Stimulated activated CD8-positive, alpha-beta memory T cell treated with anti-CD3 and anti-CD28 coated beads, Interleukin-15, amount 100 ng/mL, for 24 hours (primary cell): ENCODE measurements around the gene TAF11L5.
"Not testable (repeated sequence)": the region's sequence is repeated elsewhere in the genome, so short reads cannot be mapped to it uniquely, and the experiment has no call there.

Experiments
- DNase-seq: peaks from one replicate; pipeline ENCODE4 v3.0.0-alpha.2; 2020; ENCODE audit warnings: low read depth

TAF11L5 gene

DNA sequence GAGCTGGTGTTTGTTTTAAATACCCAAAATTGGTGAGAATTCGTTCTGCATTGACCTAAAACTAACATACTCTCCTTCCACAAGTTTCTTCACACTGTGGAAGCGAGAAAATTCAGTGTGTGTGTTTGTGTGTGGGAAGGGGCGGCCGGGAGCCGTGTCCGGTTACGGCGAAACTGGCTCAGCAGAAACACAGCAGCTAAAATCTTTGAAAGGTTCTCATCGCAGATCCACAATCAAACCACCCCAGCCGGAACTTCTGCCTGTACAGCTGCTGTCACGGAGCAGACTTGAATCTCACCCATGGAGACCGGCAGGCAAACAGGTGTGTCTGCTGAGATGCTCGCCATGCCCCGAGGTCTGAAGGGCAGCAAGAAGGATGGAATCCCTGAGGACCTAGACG lies at the start of gene TAF11L5:
Gene TAF11L5, plus strand, starts transcription at position 301 of the 400 bp plus-strand sequence.
- not testable (repeated sequence) for DNase-seq

GRCh38 chr5:17477043-17477442 lies 48.0 kb upstream of the TAF11L5 start:
- no peak for DNase-seq

- DNase-seq = no peak
Measured at GRCh38 chr5:17477573-17478265, 47.3 kb upstream of the TAF11L5 start.

- DNase-seq = no peak
Measured at GRCh38 chr5:17481378-17481777, 43.7 kb upstream of the TAF11L5 start.

DNA sequence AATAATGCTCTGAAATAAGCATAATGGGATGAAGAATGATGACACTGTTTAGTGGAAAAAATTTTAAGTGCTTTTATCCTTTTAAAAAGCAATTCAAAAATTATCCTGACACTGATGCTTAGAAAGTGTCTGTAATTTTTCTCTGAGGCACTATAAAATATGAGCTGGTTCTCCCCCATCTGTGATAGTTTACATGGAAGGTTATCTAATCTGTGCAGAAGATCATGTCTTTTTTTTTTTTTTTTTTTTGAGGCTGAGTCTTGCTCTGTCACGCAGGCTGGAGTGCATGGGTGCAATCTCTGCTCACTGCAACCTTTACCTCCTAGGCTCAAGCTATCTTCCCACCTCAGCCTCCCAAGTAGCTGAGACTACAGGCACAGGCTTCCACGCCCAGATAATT lies 42.2 kb upstream of the TAF11L5 start:
- DNase-seq = no peak

DNA sequence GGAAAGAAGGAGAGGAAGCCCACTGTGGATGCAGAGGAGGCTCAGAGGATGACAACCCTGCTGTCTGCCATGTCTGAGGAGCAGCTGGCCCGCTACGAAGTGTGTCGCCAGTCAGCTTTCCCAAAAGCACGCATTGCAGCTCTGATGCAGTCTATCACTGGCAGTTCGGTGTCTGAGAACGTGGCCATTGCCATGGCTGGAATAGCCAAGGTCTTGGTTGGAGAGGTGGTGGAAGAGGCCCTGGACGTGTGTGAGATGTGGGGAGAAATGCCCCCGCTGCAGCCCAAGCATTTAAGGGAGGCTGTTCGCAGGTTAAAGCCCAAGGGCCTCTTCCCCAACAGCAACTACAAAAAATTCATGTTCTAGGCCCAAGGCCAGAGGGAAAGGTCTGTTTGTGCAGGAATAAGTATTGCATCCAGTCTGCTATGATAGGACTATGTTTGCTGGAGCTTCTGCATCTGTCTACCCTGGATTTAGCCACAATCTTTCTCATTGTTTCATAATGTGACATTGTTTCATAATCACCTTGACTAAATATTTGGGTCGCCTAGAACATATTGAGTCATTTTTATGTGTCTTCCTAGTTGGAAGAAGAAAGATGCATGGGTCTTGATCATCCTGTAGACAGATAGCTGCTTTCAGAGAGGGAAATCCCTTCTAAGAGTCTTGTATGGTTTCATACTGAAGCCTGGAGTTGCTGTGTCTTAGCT lies 38.4 kb upstream of the TAF11L5 start:
- DNase-seq = not testable (repeated sequence)

DNA sequence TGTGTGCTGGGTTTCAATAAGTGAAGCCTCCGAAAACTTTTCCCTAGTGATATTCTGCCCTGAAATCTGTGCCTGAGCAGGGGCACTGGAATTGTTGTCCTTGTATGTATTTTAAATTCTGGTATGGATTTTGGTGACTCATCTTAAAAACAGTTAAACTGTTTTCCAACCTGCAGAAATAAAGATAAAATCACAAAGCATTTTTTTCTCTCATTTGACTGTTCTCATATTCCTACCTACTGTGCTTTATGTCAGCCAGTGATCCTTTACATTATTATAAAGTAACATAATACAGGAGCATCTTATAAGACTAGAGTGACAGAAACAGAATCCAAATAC lies 37.9 kb upstream of the TAF11L5 start:
- DNase-seq = no peak

- DNase-seq = not testable (repeated sequence)
Measured at GRCh38 chr5:17491257-17491656, 33.8 kb upstream of the TAF11L5 start.

GRCh38 chr5:17492770-17493169 lies 32.3 kb upstream of the TAF11L5 start:
- no peak for DNase-seq

DNA sequence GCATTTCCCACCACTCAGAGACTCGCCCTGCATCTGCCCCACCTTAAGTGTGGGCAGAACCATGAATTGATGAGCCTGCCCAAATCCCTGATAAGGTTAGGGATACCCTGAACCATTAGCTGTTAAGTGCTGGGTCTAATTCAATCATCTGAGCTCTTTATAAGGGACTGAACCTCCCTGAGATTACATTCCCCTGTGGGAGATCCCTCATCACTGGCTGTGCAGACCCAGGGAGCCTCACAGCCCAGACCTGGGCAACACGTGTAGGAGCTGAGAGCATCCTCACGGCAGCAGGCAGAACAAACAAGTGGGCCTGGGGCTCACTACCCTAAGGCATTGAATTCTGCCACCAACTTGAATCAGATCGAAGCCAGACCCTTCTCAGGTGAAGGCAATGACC lies 27.6 kb upstream of the TAF11L5 start:
- no peak for DNase-seq

- not testable (repeated sequence) for DNase-seq
Measured at GRCh38 chr5:17497931-17498330, 27.1 kb upstream of the TAF11L5 start, which contains the start of gene TAF11L2. TSS of gene TAF11L2 (plus strand) at chr5:17498231.

DNA sequence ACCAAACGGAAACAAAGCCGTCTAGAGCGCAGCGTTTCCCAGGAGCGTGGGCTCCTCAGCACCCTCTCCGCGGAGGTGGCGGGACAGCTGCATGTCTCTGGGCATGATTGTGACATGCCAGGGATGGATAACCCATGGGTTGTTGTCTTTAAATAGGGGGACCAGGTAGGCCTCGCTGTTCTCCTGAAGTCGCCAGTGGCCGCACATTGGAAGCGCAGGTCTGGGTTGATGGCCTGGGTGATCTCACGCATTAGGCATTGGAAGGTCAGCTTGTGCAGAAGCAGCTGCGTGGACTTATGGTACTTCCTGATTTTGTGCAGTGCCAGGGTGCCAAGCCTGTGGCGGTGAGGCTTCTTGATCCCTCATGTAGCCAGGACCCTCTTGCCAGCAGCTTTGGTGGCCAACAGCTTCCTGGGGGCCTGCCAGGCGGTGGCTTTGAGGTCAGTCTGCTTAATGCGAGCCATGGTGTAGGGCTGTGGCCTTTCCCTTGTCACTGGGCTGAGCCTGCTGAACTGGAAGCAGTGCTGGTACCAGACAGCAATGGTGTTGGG lies 13.2 kb upstream of the TAF11L5 start:
- DNase-seq = no peak

DNA sequence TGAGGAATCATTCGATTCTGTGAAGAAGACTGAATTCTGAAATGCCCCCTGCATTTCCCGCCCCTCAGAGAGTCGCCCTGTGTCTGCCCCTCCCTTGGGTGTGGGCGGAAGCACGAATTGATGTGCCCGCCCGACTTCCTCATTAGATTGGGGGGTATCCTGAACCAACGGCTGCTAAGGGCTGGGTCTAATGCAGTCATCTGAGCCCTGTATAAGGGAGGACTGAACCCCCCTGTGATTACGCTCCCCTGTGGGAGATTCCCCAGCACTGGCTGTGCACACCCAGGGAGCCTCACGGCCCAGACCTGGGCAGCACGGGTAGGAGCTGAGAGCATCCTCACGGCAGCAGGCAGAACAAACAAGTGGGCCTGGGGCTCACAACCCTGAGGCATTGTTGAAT lies 7.5 kb upstream of the TAF11L5 start:
- peak; percentile 5 for DNase-seq

DNA sequence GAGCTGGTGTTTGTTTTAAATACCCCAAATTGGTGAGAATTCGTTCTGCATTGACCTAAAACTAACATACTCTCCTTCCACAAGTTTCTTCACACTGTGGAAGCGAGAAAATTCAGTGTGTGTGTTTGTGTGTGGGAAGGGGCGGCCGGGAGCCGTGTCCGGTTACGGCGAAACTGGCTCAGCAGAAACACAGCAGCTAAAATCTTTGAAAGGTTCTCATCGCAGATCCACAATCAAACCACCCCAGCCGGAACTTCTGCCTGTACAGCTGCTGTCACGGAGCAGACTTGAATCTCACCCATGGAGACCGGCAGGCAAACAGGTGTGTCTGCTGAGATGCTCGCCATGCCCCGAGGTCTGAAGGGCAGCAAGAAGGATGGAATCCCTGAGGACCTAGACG lies 7.0 kb upstream of the TAF11L5 start, which contains the start of gene TAF11L3:
Gene TAF11L3, plus strand, starts transcription at position 301 of the 400 bp plus-strand sequence.
- DNase-seq = not testable (repeated sequence)

- DNase-seq = not testable (repeated sequence)
Measured at GRCh38 chr5:17519508-17519907, 5.5 kb upstream of the TAF11L5 start.

DNA sequence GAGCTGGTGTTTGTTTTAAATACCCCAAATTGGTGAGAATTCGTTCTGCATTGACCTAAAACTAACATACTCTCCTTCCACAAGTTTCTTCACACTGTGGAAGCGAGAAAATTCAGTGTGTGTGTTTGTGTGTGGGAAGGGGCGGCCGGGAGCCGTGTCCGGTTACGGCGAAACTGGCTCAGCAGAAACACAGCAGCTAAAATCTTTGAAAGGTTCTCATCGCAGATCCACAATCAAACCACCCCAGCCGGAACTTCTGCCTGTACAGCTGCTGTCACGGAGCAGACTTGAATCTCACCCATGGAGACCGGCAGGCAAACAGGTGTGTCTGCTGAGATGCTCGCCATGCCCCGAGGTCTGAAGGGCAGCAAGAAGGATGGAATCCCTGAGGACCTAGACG lies 3.5 kb upstream of the TAF11L5 start, which contains the start of gene TAF11L4:
Gene TAF11L4, plus strand, starts transcription at position 301 of the 400 bp plus-strand sequence.
- DNase-seq = not testable (repeated sequence)

DNA sequence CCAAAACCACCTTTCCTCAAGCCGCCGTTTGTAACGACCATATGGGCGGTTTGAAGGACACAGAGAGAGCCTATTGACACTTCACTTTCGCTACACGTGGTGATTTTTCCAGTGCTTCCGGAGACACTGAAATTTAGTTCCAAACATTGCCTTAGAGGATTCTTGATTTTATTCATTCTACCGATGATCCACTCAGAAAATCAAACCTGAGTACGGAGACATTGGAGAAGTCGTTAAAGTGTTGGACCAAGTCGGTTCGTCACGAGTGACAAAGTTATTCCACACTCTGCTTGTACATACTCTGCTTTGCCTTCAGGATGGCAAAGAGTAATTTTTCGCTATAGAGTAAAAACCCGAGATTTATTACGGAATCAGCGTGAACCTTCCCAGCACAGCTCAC lies 1.5 kb downstream of the TAF11L5 start:
- DNase-seq = not testable (repeated sequence)

GRCh38 chr5:17528369-17528768 lies 3.3 kb downstream of the TAF11L5 start, which contains the start of gene TAF11L6:
TSS of gene TAF11L6 (plus strand) at chr5:17528669.
- DNase-seq = not testable (repeated sequence)
